Kidney epithelial cell (primary cell): ENCODE data around the gene BET1L. TPM values are rescaled to one million over a fixed set of nuclear protein-coding genes. Genes with fewer than 3 reads are reported as not detected.

Source experiments
- DNase-seq: peaks from one replicate; pipeline ENCODE4 v3.0.0-alpha.2; 2010; ENCODE audit warnings: low read depth
- H3K27me3 ChIP-seq: 2 replicates; pipeline ENCODE4 v1.6.0; 2011; ENCODE audit warnings: low read length; ENCODE audit not compliant: control insufficient read depth, insufficient read depth
- H3K36me3 ChIP-seq: 2 replicates; pipeline ENCODE4 v1.5.1; 2011; ENCODE audit warnings: low read length; ENCODE audit not compliant: control insufficient read depth, insufficient read depth
- H3K4me3 ChIP-seq: 2 replicates; pipeline ENCODE4 v1.5.1; 2011; ENCODE audit warnings: low read depth, mild to moderate bottlenecking, control low read depth, low read length
- total RNA-seq: library from RNA; depleted of rRNA; stranded (reverse); fragments of >200 nt; gene quantifications from 2 replicates; pipeline ENCODE4 v1.2.3, GENCODE V29; 2015
- TF ChIP-seq, protein P1 (sequence below): IDR thresholded peaks from 2 replicates; pipeline ENCODE4 v1.5.1; 2011; ENCODE audit warnings: mild to moderate bottlenecking, moderate library complexity, low read length, control low read depth, inconsistent platforms; ENCODE audit not compliant: insufficient read depth, poor library complexity, severe bottlenecking

The BET1L gene
- total RNA-seq, 1 donor from 2014 or later: 31.1 TPM

GRCh38 chr11:202490-202889, 4.7 kb downstream of the BET1L start:
- no peak for DNase-seq
- Histone ChIP-seq H3K36me3 (no peaks in the 10 kb centered on the region), H3K4me3 (no peak overlapping the region), H3K27me3 (no peaks in the 10 kb centered on the region)
- TF ChIP-seq, protein P1, sequence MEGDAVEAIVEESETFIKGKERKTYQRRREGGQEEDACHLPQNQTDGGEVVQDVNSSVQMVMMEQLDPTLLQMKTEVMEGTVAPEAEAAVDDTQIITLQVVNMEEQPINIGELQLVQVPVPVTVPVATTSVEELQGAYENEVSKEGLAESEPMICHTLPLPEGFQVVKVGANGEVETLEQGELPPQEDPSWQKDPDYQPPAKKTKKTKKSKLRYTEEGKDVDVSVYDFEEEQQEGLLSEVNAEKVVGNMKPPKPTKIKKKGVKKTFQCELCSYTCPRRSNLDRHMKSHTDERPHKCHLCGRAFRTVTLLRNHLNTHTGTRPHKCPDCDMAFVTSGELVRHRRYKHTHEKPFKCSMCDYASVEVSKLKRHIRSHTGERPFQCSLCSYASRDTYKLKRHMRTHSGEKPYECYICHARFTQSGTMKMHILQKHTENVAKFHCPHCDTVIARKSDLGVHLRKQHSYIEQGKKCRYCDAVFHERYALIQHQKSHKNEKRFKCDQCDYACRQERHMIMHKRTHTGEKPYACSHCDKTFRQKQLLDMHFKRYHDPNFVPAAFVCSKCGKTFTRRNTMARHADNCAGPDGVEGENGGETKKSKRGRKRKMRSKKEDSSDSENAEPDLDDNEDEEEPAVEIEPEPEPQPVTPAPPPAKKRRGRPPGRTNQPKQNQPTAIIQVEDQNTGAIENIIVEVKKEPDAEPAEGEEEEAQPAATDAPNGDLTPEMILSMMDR: no peak

DNA sequence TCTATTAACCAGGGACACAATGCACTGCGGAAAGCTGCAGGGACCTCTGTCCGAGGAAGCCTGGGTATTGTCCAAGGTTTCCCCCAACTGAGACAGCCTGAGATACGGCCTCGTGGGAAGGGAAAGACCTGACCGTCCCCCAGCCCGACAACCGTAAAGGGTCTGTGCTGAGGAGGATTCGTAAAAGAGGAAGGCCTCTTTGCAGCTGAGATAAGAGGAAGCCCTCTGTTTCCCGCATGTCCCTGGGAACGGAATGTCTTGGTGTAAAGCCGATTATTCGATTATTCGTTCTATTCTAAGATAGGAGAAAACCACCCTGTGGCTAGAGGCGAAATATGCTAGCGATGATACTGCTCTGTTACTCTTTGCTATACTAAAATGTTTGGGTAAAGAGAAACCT, 5.2 kb downstream of the BET1L start:
- TF ChIP-seq, protein P1: no peak
- DNase-seq: no peak
- no peak overlapping the region for H3K4me3 ChIP-seq
- no peaks in the 10 kb centered on the region for H3K27me3 ChIP-seq
- no peaks in the 10 kb centered on the region for H3K36me3 ChIP-seq

DNA sequence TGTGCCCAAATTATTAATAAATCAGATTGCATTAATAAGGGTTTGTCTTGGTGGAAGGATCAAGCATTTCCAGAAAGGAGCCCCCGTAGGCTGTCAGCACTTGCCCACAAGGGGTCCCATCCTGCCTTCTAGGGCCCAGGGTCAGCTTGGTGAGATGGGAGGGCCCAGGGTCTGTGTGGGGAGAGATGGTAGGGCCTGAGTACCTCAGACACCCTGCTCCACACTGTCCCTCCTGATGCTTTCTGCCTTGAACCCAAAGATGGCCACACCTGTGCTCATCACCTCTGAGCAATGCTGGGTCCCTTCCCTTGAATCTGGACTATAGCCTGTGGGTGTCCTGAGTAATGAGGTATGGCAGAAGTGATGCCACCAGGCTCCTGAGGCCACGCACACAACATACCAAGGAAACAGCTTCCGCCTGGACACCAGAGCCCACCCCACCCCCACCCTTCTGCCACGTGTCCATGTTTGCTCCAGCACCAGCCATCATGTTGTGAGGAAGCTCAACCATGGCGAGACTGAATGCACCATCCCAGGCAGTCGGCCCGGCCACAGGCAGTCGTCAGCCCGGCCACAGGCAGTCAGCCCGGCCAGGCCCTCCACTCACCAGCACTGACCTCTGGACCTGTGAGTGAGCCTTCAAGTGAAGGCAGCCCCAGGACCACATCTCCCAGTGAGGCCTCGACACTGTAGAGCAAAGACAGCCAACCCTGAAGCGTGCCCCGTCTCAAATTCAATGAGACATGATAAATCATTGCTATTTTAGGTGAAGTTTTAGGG, 6.8 kb downstream of the BET1L start:
- no peak overlapping the region for H3K4me3 ChIP-seq
- no peak for DNase-seq
- no peaks in the 10 kb centered on the region for H3K36me3 ChIP-seq
- no peaks in the 10 kb centered on the region for H3K27me3 ChIP-seq
- TF ChIP-seq, protein P1: no peak

DNA sequence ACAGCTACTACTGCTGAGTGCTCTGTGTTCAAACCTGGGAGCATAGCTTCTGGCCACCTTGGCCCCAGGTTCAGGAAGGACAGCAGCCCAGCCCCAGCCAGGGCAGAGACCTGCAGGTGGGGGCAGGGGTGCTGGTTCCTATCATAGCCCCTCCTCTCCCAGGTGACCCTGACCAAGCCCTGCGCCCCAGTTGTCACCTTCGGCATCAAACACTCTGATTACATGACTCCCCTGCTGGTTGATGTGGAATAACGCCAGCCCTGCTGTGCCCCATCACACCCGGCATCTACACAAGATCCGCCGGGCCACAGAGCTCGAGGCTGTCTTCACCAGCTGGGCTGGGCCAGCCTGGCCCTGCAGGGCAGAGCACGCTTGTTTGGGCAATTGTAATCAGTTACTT, 7.4 kb downstream of the BET1L start:
- TF ChIP-seq, protein P1: no peak
- Histone ChIP-seq H3K36me3 (no peaks in the 10 kb centered on the region), H3K27me3 (no peaks in the 10 kb centered on the region), H3K4me3 (no peak overlapping the region)
- DNase-seq: no peak

DNA sequence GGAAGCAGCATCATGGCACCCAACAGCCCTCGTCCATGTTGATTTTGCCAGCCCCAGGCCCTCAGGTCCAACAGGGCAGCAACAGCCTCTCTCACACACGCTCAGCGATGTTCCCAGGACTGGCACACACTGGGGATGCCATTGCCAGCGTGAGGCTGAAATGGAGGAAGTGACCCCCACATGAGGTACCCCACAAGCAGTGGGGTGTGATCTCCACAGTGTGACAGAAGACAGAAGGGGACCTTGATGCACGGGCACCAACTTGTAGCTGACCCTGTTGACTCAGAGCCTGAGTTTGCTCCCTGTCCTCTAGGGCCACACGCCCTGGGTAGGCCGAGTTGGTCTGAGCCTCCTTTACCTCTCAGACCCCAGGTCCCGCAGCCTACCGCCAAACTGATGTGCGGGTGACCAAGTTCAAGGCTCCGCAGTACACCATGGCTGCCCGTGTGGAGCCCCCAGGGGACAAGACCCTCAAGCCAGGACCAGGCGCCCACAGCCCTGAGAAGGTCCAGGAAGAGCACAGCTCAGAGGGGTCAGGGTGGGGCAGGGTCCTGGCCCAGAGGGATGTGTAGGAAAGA, 8.1 kb downstream of the BET1L start:
- no peak overlapping the region for H3K4me3 ChIP-seq
- no peaks in the 10 kb centered on the region for H3K27me3 ChIP-seq
- no peaks in the 10 kb centered on the region for H3K36me3 ChIP-seq
- no peak for DNase-seq
- TF ChIP-seq, protein P1: no peak
